GM19468 (cell line): ENCODE results near the gene LILRB5.
"Not testable (repeated sequence)": the region's sequence is repeated elsewhere in the genome, so short reads cannot be mapped to it uniquely, and the experiment has no call there.

Source experiments
- ATAC-seq: cut with Tn5 transposase; IDR thresholded peaks from one replicate; pipeline ENCODE4 v1.9.1; 2021; ENCODE audit warnings: mild to moderate bottlenecking, moderate library complexity, moderate number of reproducible peaks; ENCODE audit not compliant: unreplicated experiment; ENCODE audit errors: extremely low read depth

The LILRB5 gene

GRCh38 chr19:54278056-54278455 is 21.0 kb upstream of the LILRB5 start:
- not testable (repeated sequence) for ATAC-seq

- not testable (repeated sequence) for ATAC-seq
Observed at GRCh38 chr19:54277111-54277615, 20.1 kb upstream of the LILRB5 start.

DNA sequence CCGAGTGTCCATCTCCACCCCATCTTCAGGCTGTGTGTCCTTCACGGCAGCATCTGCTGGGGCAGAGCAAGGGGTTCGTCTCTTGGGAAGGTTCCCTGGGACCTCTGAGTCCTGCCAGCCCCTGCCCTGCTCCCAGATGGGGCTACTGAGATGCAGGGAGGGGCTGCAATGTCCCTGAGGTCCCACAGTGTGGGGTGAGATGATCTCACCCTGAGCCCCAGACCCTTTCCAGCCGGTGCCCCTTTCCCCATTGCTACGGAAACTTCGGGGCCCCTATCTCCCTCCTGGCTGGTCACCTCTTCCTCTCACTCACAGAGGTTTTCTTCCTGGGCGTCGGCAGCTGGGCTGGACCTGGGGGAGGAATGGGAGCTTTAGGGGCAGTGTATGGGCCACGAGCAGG is 18.9 kb upstream of the LILRB5 start:
- no peak for ATAC-seq

DNA sequence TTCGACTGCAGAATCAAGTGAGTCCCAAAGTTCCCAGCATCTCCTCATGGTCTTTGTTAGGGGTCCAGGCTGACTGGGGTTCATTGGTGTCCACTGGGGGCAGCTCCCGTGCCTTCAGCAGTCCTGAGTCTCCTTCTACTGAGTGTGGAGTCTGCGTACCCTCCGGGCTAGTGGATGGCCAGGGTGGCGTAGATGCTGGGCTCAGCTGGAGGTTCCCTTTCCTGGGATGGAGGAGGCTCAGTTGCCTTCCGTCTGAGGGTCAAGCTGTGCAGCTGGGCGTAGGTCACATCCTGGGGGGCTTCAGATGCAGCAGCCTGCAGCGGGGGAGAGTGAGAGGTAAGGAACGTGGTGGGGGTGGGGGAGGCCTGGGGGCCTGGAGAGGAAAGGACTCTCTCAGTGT is 17.4 kb upstream of the LILRB5 start:
- ATAC-seq: not testable (repeated sequence)

DNA sequence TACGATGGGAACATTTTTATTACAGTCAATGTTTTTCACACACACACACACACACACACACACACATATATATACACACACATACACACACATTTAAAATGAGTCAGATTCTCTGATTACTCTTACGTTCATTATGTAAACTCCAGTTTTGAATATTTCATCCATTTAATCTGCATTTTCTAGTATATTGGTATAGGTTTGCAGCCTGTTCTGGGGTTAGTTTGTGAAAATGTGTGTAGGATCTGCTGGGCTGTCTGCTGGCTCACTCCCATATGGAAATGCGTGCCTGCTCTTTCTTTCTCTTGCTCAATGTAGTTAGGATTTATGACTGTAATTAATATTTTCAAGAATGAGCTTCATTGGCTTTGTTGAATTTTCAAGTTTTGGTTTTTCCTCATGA is 16.7 kb upstream of the LILRB5 start:
- ATAC-seq: no peak

- not testable (repeated sequence) for ATAC-seq
Observed at GRCh38 chr19:54272181-54272580, 15.1 kb upstream of the LILRB5 start.

DNA sequence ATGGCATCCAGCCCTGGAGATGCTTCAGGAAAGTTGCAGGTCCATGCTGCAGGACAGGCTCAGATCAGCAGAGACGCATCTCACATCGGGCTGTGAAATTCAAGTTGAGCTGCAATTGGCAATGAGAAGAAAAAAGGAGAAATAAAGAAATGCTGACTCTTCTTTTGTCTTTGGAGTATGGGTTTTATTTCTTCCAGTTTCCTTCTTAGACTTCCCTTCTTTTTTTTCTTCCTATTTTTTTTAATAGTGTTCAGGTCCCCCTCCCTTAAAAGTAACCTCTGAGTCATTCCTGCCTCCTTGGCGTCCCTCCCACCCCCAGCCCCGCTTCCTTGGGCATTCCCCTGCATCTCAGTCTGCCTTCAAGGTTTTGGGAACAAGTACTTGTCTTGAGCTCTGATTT is 14.5 kb upstream of the LILRB5 start:
- not testable (repeated sequence) for ATAC-seq

DNA sequence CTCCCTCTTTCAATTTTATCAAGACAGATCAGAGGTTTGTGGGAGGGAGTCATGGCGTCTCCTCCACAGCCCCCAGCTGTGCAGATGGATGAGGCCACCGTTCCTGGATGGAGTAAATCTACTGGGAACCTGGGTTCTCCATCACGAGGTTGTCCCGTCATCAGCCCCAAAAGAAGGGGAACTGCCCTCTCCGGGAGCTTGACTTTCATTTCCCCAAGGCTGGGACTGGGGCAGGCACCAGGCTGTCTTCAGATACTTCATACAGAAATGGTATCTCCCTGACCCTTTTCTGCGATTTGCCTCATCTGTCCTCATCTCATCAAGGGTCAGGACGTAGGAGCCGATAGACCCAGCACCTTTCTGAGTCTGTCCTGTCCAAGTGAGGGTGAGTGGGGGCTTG is 14.0 kb upstream of the LILRB5 start:
- ATAC-seq: no peak

GRCh38 chr19:54268936-54269335 is 11.9 kb upstream of the LILRB5 start:
- ATAC-seq: no peak

DNA sequence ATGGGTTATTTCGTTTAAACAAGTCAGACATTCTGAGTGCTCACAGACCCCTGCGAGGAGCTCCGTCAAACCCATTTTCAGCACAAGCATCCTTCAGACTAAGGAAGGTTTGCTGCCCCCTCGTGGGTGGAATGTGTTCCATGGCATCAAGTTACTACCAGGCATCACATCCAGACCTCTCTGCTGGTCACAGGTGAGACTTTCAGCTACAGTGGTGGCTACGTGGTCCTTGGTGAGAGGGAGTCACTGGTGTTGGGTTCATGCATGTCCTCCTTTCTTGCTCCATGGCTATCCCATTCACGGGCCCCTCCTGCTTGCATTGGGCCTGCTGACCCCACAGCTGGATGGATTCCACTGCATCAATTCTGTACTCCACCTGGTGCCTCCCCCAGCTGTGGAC is 9.1 kb upstream of the LILRB5 start:
- no peak for ATAC-seq

DNA sequence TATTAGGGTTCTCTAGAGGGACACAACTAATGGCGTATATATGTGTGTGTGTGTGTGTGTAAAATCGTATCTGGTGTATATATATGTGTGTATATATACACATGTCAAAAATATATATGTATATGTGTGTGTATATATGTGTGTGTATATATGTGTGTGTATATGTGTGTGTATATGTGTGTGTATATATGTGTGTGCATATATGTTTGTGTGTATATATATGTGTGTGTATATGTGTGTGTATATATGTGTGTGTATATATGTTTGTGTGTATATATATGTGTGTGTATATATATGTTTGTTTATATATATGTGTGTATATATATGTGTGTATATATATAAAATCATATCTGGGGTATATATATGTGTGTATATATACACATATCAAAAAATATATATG is 5.4 kb upstream of the LILRB5 start:
- no peak for ATAC-seq

DNA sequence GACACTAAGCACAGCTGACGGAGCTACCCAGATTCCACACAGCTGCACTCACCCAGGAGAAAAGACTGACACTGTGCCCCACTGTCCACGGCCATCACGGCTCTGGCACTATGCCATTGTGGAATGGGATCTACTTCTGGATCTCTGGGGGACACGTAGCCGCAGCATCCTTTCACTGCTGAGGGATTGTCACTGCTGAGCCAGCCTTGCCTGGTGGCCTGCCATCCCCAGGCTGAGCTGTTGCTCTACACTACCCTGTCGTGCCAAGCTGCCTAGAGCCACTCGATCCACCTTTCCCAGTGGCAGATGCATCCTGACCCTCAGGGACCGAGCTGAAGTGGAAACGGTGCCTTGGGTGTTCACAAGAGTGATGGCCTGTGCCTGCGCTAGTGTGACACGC is 5.0 kb upstream of the LILRB5 start:
- ATAC-seq: no peak

GRCh38 chr19:54256250-54257115 is 590 bp downstream of the LILRB5 start:
- ATAC-seq: no peak

DNA sequence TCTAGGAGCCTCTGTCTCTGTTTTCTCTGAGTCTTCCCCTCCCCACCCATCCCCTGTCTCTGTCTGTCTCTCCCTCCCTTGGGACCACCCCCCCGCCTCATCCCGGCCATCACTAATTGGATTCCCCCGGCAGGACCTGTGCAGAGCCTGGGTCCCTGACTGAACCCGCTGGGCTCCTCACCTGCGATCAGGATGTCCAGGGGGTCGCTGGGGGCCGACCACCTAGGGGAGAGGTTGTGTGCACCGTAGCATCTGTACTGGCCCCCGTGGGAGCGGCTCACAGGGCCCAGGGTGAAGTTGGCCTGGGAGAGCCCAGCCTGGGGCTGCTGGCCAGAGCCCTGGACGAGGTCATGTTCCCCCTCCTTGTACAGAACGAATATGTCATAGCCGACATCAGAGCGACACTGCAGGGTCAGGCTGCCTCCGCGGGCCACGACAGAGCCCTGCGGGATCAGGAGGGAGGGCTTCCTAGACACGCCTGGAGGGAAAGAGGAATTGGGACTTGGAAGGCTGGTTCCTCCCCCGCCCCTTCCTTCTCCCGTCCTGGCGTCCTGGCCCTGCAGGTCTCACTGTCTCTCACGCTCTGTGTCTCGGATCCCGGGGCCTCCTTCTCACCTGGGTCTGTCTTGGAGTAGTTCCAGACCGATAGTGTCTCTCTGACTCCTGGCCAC is 1.8 kb downstream of the LILRB5 start:
- no peak for ATAC-seq

DNA sequence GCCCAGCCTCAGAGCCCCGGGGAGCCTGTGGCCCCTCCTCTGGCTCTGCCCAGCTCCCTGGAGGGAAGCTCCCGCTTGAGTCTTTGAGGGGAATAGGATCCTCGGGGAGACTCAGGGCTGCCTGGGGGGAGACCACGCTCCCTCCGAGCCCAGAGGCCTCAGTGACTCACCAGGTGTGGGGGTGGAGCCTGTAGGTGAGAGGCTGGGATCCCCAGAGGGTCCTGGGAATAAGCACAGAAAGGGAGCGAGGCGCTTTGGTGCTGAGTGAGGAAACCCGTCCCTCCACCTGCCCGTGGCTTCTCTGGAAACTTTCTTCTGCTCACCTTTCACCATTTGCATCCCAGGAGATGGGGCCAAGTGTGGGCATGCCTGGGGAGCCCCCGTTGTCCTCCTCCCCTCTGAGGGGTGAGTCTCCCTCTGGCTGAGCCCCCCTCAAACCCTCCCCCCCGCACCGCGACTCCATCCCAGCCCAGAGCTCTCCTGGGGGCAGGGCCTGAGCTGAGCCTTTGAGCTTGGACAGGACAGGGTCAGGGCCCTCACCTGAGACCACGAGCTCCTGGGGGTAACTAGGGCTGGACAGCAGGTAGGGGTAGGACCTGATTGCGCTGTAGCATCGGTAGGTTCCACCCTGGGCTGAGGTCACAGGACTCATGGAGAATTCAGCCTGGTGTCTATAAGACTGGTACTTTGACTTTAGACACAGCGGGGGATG is 2.7 kb downstream of the LILRB5 start:
- ATAC-seq: no peak

DNA sequence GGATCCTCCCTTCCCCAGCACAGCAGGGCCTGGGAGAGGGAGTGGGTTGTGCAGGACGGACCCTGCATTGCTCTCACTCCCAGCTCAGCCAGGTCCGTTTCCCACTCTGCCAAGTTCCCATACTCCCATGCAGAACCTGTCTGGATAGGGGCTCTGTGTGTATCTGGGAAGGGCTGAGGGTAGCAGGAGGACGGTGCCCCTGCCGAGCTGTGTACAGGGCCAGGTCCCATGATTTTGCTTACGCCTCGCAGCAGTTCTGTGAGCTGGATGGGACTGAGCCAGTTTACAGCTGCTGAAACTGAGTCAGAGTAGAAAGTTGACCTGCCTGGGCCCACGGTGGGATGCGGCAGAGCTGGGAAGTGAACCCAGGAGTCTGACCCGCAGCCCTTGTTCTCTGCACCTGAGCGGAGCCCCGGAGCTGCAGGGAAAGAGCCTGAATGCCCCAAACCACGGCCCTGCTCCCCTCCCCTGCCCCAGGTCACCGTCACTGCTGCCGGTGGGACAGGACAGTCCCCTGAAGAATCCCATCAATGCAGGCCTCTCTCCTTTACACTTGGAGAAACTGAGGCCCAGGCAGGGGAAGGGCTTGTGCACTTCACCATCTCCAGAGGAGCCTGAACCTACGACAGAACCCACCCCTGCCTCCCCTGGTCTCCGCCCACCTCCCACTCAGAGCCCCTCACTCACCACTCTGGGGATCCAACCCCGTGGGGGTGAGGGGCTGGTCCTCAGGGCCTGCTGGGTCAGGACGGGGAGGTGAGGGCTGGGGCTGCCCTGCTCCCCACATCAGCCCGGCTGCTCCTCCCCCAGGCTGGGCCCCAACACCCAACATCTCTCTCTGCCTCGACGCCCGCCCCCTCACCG is 3.5 kb downstream of the LILRB5 start:
- no peak for ATAC-seq

DNA sequence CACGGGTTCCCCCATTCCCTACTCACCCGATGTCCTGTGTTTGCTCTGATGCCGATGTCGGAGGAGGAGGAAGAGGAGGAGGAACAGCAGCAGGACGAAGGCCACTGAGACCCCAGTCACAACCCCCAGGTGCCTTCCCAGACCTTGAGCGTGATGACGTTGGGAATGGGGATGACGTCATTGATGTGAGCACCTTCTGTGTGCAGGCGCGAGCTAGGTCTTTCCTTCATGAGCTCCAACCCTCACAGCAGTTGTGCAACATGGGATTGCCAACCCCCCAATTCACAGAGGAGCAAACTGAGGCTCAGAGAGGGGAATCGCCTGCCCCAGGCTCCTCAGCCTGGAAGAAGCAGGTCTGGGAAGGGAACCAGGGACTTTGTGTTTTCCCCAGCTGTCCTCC is 4.2 kb downstream of the LILRB5 start:
- no peak for ATAC-seq

- ATAC-seq: no peak
Observed at GRCh38 chr19:54252243-54252642, 4.8 kb downstream of the LILRB5 start.

GRCh38 chr19:54248016-54248601 is 9.0 kb downstream of the LILRB5 start:
- no peak for ATAC-seq
